Middle frontal gyrus (tissue), 1 donor: ENCODE measurements around the gene KANSL1.

Source experiments
- DNase-seq: peaks from one replicate; pipeline ENCODE4 v3.0.0-alpha.2; 2015; ENCODE audit warnings: low spot score; ENCODE audit errors: extremely low spot score

Gene KANSL1

DNA sequence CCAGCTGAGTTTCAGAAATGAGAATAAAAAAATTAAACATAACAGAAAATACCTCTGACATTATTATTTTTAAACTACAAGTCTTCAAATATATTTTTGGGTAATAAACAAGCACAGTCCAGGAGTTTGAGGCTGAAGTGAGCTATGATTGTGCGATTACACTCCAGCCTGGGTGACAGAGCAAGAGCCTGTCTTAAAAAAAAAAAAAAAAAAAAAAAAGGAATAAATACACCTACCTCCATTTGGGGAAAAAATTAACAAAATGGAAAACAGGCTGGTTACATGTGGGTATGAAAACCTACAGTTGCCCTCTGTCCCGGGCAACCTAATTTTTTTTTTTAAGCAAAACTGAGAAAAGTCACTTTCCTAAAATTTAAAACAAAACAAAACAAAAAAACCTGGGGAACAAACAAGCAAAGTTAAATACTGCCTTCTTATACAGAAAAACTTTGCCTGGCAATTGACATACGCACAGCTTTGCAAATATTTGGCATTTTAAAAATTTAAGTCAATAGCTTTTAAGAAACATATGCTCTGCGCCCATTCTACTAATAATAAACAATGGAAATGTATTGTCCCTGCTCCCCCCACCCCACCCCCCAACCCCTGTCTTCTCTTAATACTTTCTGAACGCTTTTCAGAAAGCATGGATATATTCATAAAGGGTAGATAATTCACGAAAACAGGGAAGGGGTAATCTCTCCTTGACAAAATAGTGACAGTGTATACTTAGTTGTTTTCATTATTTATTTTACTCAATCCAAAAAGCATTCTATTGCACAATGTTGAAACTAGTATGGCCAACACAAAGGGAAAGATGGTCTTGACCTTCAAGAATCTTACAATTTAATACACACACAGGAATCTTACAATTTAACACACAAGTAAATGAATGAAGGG, 112.9 kb downstream of the KANSL1 start:
- DNase-seq: no peak

DNA sequence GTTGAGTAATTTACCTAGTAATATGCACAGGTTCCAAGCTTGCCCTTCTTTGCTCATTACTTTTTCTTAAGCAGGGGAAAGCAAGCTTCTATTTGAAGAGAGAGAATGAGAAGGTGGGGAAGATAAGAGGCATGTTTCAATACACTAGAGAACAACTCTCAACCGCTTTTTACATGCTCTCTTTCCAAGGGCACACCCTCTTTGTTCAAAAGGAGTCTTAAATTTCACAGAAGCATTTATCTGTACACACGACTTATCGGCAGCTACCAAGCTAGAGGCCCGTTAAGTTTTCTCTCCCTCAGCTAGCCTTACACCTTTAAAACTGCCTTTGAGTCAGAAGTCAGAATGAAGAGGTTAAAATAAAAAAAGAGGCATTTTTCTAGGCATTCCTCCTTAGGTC, 114.6 kb downstream of the KANSL1 start:
- no peak for DNase-seq

GRCh38 chr17:46074540-46074939, 118.7 kb downstream of the KANSL1 start:
- no peak for DNase-seq

DNA sequence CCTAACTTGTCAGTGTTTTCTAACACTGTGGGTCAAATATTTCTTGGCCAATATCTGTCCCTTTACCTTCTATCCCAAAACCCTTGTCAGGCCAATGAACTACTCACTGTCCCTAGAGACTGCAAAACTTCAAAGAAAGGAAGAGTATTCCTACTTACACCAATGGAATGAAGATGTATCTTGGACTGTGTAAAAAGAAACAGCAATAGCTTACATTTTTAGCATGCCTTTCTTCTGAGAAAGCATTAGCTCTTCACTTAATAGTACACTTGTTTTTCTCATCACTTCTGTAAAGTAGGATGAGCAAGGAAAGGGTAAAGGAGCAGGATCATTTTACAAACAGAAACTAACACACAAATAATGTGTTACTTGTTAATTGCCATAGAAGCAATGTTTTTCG, 120.2 kb downstream of the KANSL1 start:
- DNase-seq: no peak

GRCh38 chr17:46071796-46072195, 121.4 kb downstream of the KANSL1 start:
- DNase-seq: no peak

DNA sequence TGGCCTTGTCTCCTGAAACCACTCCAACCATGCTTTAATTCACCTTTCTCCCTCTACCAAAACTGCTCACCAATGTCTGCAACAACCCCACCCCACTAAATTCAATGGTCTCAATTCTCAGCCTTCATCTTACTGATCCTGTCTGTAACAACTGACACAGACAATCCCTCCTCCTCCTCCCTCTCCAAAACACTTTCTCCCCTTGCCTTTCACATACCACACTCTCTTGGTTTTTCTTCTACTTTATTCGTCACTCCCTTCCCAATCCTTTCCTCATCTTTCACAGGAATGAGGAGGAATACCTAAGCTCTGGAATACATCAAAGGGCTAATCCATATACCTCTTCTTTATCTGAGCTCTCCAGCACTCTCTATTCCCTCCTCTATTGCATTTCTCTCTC, 128.8 kb downstream of the KANSL1 start:
- no peak for DNase-seq

GRCh38 chr17:46063241-46063640, 130.0 kb downstream of the KANSL1 start:
- no peak for DNase-seq

DNA sequence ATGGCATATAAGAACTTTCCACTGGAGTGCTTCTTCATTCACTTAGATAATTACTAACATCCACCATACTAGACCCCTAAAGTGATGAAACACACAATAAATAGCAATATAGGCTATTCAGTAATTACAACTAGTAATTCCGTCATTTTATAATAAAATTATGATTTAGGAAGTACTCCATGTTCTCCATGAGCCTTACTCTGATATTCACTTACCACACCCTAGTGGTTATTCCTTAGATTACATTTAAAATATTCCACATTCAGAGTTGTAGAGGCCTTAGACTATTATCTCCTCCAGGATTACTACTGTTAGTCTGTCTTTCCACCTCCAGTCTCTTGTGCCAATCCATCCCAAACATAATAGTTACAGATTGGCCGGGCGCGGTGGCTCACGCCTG, 131.8 kb downstream of the KANSL1 start:
- DNase-seq: no peak

- DNase-seq: no peak
Measured at GRCh38 chr17:46060461-46060860, 132.8 kb downstream of the KANSL1 start.

DNA sequence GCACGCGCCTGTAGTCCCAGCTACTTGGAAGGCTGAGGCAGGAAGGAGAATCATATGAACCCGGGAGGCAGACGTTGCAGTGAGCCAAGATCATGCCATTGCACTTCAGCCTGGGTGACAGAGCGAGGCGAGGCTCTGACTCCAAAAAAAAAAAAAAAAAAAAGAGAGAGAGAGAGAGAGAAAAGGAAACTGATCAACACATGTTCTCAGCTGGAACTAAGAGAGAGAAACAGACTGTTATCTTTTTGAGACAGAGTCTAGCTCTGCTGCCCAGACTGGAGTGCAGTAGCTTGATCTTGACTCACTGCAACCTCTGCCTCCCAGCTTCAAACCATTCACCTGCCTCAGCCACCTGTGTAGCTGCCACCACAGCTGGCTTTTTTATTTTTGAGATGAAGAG, 133.7 kb downstream of the KANSL1 start:
- no peak for DNase-seq

DNA sequence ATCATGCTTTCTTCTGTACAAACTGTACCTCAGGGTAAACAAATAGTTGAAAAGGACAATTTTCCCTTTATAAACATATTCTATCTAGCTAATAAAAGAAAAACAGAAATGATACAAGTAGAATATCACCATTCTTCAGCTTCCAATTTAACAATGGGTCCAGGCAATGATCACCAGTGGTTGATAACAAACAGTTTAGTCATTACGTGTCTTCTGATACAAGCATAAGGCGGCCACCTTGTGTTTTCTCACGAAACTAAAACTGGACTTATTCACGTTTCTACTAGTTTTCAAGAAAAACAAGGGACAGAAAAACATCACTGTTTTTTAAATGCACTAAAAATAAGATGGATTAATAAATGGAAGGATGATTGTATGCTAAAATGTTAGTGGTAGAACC, 135.9 kb downstream of the KANSL1 start:
- DNase-seq: no peak

DNA sequence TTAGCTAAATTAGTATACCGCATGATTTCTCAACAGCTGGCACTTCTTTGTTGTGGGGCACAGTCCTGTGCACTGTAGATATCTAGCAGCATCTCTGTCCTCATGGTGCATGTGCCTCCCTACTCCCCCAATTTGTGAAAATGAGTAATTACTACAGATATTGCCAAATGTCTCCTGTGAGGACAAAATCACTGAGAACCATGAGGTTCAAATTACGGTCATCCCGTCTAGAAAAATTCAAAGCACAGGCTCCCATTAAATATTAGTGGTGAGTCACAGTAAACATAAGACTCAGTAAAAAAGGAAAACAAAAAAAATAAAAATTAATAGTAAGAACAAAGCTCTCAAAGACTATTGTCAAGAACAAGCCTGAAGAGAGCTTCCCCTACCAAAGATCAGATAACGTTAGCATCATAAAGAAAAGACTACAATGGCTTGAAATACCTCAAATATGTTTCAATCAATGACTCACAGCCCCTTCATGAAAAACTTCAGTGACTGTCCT, 136.4 kb downstream of the KANSL1 start:
- no peak for DNase-seq

DNA sequence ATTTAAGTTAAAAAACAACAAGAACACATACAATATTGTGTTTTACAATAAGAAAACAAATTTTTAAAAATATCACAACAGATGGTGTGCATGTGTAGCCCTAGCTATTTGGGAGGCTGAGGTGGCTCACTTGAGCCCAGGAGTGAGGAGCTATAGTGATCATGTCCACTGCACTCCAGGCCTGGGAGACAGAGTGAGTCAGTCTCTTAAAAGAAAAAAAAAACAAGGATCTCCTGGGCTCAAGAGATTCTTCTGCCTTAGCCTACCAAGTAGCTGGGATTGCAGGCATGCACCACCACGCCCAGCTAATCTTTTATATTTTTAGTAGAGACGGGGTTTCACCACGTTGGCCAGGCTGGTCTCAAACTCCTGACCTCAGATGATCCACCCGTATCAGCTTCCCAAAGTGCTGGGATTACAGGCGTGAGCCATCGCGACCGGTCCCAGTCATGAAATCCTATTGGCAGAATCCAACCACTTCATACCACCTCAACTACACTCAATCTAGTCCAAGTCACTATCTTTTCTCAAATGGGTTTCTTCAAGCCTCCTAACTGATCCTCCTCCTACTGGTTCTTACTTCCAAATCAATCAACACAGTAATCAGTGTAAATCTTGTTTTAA, 139.2 kb downstream of the KANSL1 start:
- no peak for DNase-seq

GRCh38 chr17:46049656-46050055, 143.6 kb downstream of the KANSL1 start:
- DNase-seq: no peak

GRCh38 chr17:46047856-46048255, 145.4 kb downstream of the KANSL1 start:
- DNase-seq: no peak

DNA sequence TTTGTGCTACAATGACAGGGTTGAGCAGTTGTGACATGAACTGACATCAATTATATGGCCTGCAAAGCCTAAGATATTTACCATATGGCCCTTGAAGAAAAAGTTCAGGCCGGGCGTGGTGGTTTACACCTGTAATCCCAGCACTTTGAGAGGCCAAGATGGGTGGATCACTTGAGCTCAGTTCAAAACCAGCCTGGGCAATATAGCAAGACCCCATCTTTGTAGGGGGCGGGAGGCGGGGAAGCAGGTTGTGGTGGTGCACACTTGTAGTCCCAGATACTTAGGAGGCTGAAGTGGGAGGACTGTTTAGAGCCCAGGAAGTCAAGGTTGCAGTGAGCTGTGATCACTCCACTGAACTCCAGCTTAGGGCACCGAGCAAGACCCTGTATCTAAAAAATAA, 145.8 kb downstream of the KANSL1 start:
- DNase-seq: no peak

- DNase-seq: no peak
Measured at GRCh38 chr17:46046957-46047356, 146.3 kb downstream of the KANSL1 start.

- no peak for DNase-seq
Measured at GRCh38 chr17:46045639-46046038, 147.6 kb downstream of the KANSL1 start.

DNA sequence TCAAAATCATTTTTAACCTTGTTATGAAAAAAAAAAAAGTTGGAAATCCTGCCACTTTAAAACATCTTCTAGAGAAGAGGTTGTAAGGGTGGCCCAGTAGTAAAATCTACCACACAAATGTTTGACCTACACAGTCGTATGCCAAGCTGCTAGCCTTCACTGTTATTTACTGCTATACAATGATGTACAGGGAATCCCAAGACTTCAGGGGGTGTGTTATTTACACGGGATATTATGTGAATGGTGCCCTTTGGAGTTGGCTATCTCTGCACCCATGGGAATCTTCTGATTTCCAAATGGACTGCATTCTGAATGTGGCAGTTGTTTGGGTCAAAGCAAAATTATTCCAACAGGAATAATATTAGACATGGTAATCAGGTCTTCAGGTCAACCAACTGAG, 148.2 kb downstream of the KANSL1 start:
- DNase-seq: no peak

GRCh38 chr17:46044286-46044928, 148.8 kb downstream of the KANSL1 start:
- peak; percentile 74 for DNase-seq

DNA sequence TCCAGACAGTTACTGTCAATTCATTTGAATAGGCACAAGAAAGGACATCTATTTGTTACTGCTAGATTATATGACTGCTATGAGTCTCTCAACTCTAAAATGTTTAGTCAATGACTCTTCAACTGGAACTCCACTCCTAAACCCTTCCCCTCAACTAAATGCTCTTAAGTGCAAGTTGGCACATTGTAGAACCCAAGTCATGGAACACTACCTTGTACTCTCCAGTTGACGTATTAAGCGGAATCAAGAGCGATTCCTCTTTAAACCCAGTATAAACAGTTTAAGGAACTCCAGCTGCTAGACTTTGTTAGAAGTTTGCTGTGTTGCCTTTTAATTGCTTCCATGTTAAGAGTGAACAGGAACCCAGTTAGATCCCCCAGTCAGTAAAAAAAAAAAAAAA, 149.6 kb downstream of the KANSL1 start:
- no peak for DNase-seq

DNA sequence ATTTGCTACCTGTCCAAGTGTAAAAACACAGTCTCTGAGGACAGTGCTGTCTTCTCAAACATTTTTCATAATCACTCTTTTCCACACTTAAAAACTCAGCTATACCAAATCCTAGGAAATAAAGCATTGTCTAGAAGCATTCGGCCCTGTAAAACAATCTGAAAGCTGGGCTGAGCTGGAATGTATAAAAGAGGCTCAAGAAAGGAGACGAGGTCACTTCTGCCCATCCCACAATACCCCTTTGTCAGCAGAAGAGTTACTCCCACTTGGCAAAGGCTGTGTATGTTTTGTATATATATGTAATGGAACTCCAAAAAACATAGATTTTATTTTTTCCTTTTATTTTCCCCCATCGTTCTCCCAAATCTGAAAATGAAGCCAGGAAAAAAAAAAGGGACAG, 150.3 kb downstream of the KANSL1 start:
- DNase-seq: no peak
